ENCODE measurements around the gene CHD5. TPM values are rescaled to one million over a fixed set of nuclear protein-coding genes. Genes with fewer than 3 reads are reported as not detected.

The CHD5 gene
- total and polyA plus RNA-seq, 4 donors: 0.10 to 0.55 (median 0.31) TPM

DNA sequence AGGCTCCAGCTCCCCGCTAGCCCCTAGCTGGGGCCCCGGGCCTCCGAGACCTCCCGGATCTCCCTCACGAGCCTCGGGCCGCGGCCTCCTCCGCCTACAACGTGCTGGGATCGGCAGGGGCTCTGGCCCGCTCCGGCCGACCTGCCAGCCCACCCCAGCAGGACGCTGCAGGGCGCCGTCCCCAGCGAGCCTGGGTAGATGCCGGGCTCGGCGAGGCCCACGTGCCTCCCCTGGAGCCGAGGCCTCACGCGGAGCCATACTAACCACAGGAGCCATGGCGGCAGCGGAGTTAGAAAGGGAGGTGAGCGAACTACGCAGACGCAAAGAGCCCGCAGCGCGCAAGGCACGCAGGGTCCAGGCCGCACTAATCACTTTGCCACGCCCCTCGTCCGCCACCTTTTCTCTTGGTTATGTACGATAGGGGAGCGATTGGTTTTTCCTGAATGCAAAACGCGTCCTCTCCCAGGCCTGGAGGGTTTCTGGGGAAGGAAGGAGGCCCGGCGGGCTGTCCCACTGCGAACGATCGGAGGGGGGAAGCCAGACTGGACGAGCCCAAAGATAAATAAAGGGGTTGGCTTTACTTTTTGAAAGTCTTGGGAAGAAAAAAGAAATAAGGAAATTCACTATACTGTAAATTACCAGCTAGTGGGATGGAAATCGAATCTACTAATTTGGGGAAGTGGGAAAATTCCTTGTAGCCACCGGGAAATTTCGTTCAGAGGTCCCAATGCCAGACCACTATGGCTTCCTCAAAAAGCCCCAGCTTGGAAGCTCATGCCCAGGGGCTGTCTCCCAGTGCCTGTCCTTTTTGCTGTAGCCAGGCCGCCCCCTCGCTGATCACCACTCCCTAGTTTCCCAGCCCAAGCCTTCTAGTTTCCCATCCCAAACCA is 19.4 kb upstream of the CHD5 start, which contains the start of gene RPL22:
Gene RPL22 (minus strand): TSS at position 298 of the 890 bp plus-strand sequence. CDS start 22 bp downstream, at position 276.
- peak within 1 kb of the TSS; percentile 82 to 89 for H3K27ac ChIP-seq (ENCODE audit: low read depth in 1 of 2, low read length in 1 of 2)
- TF ChIP-seq CTCF (IDR thresholded peaks at IDR 0.05; ENCODE audit: control extremely low read depth, extremely low read depth): peak; percentile 3
- ATAC-seq (ENCODE audit: insufficient read depth, low FRiP score): peak; percentile 99
- peaks cover 0 to 11% (median 5%) of the 10 kb centered on the region in 4 donors for H3K36me3 ChIP-seq (ENCODE audit: control insufficient read depth in 4 of 4, insufficient read depth in 4 of 4, low read length in 4 of 4)
- H3K4me3 ChIP-seq: peak within 1 kb of the TSS; percentile 82
- DNase-seq: peak; percentile 98 to 100 (median 100)
- no peaks in the 10 kb centered on the region for H3K9me3 ChIP-seq (ENCODE audit: control insufficient read depth in 4 of 4, insufficient read depth in 3 of 4, low read length in 3 of 4)
- peaks cover 0 to 20% (median 9%) of the 10 kb centered on the region in 5 donors for H3K4me1 ChIP-seq (ENCODE audit: control insufficient read depth in 5 of 5, insufficient read depth in 5 of 5, low read length in 5 of 5)
- H3K27me3 ChIP-seq (ENCODE audit: control insufficient read depth in 3 of 3, insufficient read depth in 3 of 3, low read length in 2 of 3): no peaks in the 10 kb centered on the region
- H3K9ac ChIP-seq (ENCODE audit: insufficient read depth in 1 of 2, low read length in 2 of 2): peak within 1 kb of the TSS; percentile 83 to 95
- 1 to 2% methylated on average over 53 of the region's 53 CpGs for WGBS, 2 donors

GRCh38 chr1:6198646-6199297 is 18.7 kb upstream of the CHD5 start:
- ATAC-seq (ENCODE audit: insufficient read depth, low FRiP score) (no peak), DNase-seq (no peak)
- H3K27me3 ChIP-seq (ENCODE audit: control insufficient read depth in 3 of 3, insufficient read depth in 3 of 3, low read length in 2 of 3): no peaks in the 10 kb centered on the region
- peak overlapping the region; percentile 82 to 89 for H3K27ac ChIP-seq (ENCODE audit: low read depth in 1 of 2, low read length in 1 of 2)
- H3K4me3 ChIP-seq: peak overlapping the region; percentile 82
- H3K9ac ChIP-seq (ENCODE audit: insufficient read depth in 1 of 2, low read length in 2 of 2): peak overlapping the region; percentile 83 to 95
- 1% methylated on average over 31 of the region's 31 CpGs for WGBS, 2 donors
- no peak for TF ChIP-seq CTCF (IDR thresholded peaks at IDR 0.05; ENCODE audit: control extremely low read depth, extremely low read depth)
- H3K4me1 ChIP-seq (ENCODE audit: control insufficient read depth in 5 of 5, insufficient read depth in 5 of 5, low read length in 5 of 5): peaks cover 0 to 20% (median 8%) of the 10 kb centered on the region in 5 donors
- H3K9me3 ChIP-seq (ENCODE audit: control insufficient read depth in 4 of 4, insufficient read depth in 3 of 4, low read length in 3 of 4): no peaks in the 10 kb centered on the region
- peaks cover 6 to 16% (median 12%) of the 10 kb centered on the region in 4 donors for H3K36me3 ChIP-seq (ENCODE audit: control insufficient read depth in 4 of 4, insufficient read depth in 4 of 4, low read length in 4 of 4)

- DNase-seq (no peak), ATAC-seq (ENCODE audit: insufficient read depth, low FRiP score) (no peak)
- no peaks in the 10 kb centered on the region for H3K27me3 ChIP-seq (ENCODE audit: control insufficient read depth in 3 of 3, insufficient read depth in 3 of 3, low read length in 2 of 3)
- TF ChIP-seq CTCF (IDR thresholded peaks at IDR 0.05; ENCODE audit: control extremely low read depth, extremely low read depth): no peak
- H3K4me1 ChIP-seq (ENCODE audit: control insufficient read depth in 5 of 5, insufficient read depth in 5 of 5, low read length in 5 of 5): peaks cover 0 to 20% (median 8%) of the 10 kb centered on the region in 5 donors
- H3K36me3 ChIP-seq (ENCODE audit: control insufficient read depth in 4 of 4, insufficient read depth in 4 of 4, low read length in 4 of 4): peaks cover 10 to 23% (median 19%) of the 10 kb centered on the region in 4 donors
- WGBS, 2 donors: 68 to 74% methylated on average over 6 of the region's 6 CpGs
- peak overlapping the region; percentile 83 to 95 for H3K9ac ChIP-seq (ENCODE audit: insufficient read depth in 1 of 2, low read length in 2 of 2)
- H3K27ac ChIP-seq (ENCODE audit: low read depth in 1 of 2, low read length in 1 of 2): no peak overlapping the region
- H3K4me3 ChIP-seq: no peak overlapping the region
- H3K9me3 ChIP-seq (ENCODE audit: control insufficient read depth in 4 of 4, insufficient read depth in 3 of 4, low read length in 3 of 4): no peaks in the 10 kb centered on the region
These were observed 17.8 kb upstream of the CHD5 start for GRCh38 chr1:6197746-6198427.

Measured in lung (tissue), 12 donors.